Neutrophil (primary cell): ENCODE results near the gene ANO1.
"Not testable (repeated sequence)": the region's sequence is repeated elsewhere in the genome, so short reads cannot be mapped to it uniquely, and the experiment has no call there.

Experiments used
- H3K27ac ChIP-seq: fragments of 200-600 bp; sonication (generic); 2 replicates; pipeline ENCODE4 v1.5.1; 2016; ENCODE audit warnings: mild to moderate bottlenecking, moderate library complexity
- H3K27me3 ChIP-seq: fragments of 200-600 bp; sonication (generic); 2 replicates; pipeline ENCODE4 v1.6.0; 2016; ENCODE audit warnings: mild to moderate bottlenecking
- H3K36me3 ChIP-seq: fragments of 200-600 bp; sonication (generic); 2 replicates; pipeline ENCODE4 v1.5.1; 2017
- H3K4me1 ChIP-seq, 2 experiments: fragments of 200-600 bp in 1 of 2; sonication (generic) in 1 of 2; 1 replicate in 1 of 2; 2 replicates in 1 of 2; pipeline versions ENCODE4 v1.5.1 to v1.6.1; 2013 to 2016; ENCODE audit warnings: low read depth in 1 of 2, low read length in 1 of 2, mild to moderate bottlenecking in 1 of 2, moderate library complexity in 1 of 2; ENCODE audit not compliant: control insufficient read depth in 1 of 2, insufficient read depth in 1 of 2
- H3K4me3 ChIP-seq, 2 experiments: fragments of 200-600 bp in 1 of 2; sonication (generic) in 1 of 2; 1 replicate in 1 of 2; 2 replicates in 1 of 2; pipeline ENCODE4 v1.5.1; 2013 to 2016; ENCODE audit warnings: low read depth in 1 of 2, low read length in 1 of 2, mild to moderate bottlenecking in 1 of 2, moderate library complexity in 1 of 2
- H3K9me3 ChIP-seq: fragments of 200-600 bp; sonication (generic); 2 replicates; pipeline ENCODE4 v1.5.1; 2016
- CTCF ChIP-seq: fragments of 200-600 bp; sonication (generic); IDR thresholded peaks from 2 replicates; pipeline ENCODE4 v1.5.1; 2016; ENCODE audit warnings: antibody characterized with exemption

The ANO1 gene

GRCh38 chr11:70212227-70212811 lies 134.2 kb downstream of the ANO1 start:
- TF ChIP-seq CTCF, result no peak
- no peaks in the 10 kb centered on the region for H3K9me3 ChIP-seq
- H3K36me3 ChIP-seq, result peaks cover 32% of the 10 kb centered on the region
- H3K4me3 ChIP-seq, result no peak overlapping the region
- peak overlapping the region; percentile 29 for H3K27ac ChIP-seq
- H3K27me3 ChIP-seq, result no peaks in the 10 kb centered on the region
- peaks cover 7 to 8% of the 10 kb centered on the region in 2 experiments for H3K4me1 ChIP-seq

GRCh38 chr11:70217388-70217787 lies 139.3 kb downstream of the ANO1 start:
- H3K27ac ChIP-seq, H3K4me3 ChIP-seq, H3K36me3 ChIP-seq, H3K27me3 ChIP-seq, H3K9me3 ChIP-seq: not testable (repeated sequence)
- peaks cover 38 to 39% of the 10 kb centered on the region in 2 experiments for H3K4me1 ChIP-seq

GRCh38 chr11:70218076-70218475 lies 140.0 kb downstream of the ANO1 start:
- H3K36me3 ChIP-seq, H3K9me3 ChIP-seq, H3K27me3 ChIP-seq, H3K4me3 ChIP-seq, H3K27ac ChIP-seq: not testable (repeated sequence)
- peaks cover 41 to 45% of the 10 kb centered on the region in 2 experiments for H3K4me1 ChIP-seq

- Histone ChIP-seq H3K27me3 (no peaks in the 10 kb centered on the region), H3K9me3 (no peaks in the 10 kb centered on the region), H3K27ac (peak overlapping the region; percentile 90), H3K4me1 (peaks cover 42 to 46% of the 10 kb centered on the region in 2 experiments), H3K4me3 (peak overlapping the region; percentile 28 to 33), H3K36me3 (no peaks in the 10 kb centered on the region)
- no peak for TF ChIP-seq CTCF
Observed at GRCh38 chr11:70220136-70220535, 142.0 kb downstream of the ANO1 start.

GRCh38 chr11:70220920-70221319 lies 142.8 kb downstream of the ANO1 start:
- no peak for TF ChIP-seq CTCF
- Histone ChIP-seq H3K36me3 (no peaks in the 10 kb centered on the region), H3K27me3 (no peaks in the 10 kb centered on the region), H3K4me3 (peak overlapping the region; percentile 28 to 33), H3K27ac (peak overlapping the region; percentile 90), H3K4me1 (peaks cover 42 to 46% of the 10 kb centered on the region in 2 experiments), H3K9me3 (no peaks in the 10 kb centered on the region)

GRCh38 chr11:70225681-70226177 lies 147.6 kb downstream of the ANO1 start:
- H3K4me1 ChIP-seq, result peaks cover 45 to 47% of the 10 kb centered on the region in 2 experiments
- no peaks in the 10 kb centered on the region for H3K36me3 ChIP-seq
- no peak overlapping the region for H3K27ac ChIP-seq
- no peak for TF ChIP-seq CTCF
- no peak overlapping the region for H3K4me3 ChIP-seq
- no peaks in the 10 kb centered on the region for H3K9me3 ChIP-seq
- no peaks in the 10 kb centered on the region for H3K27me3 ChIP-seq
